Osteoblast (primary cell): ENCODE data around the gene NECTIN3. TPM values are rescaled to one million over a fixed set of nuclear protein-coding genes. Genes with fewer than 3 reads are reported as not detected.

ENCODE experiments used
- DNase-seq: peaks from one replicate; pipeline ENCODE4 v3.0.0; 2011; ENCODE audit warnings: low spot score, mixed read lengths; ENCODE audit not compliant: insufficient read length; ENCODE audit errors: missing footprints
- H2AFZ ChIP-seq: 2 replicates; pipeline ENCODE4 v1.6.0; 2011; ENCODE audit warnings: mild to moderate bottlenecking, low read length
- H3K27ac ChIP-seq: 2 replicates; pipeline ENCODE4 v1.5.1; 2011; ENCODE audit warnings: mild to moderate bottlenecking, low read depth, low read length, moderate library complexity
- H3K27me3 ChIP-seq: 2 replicates; pipeline ENCODE4 v1.6.0; 2012; ENCODE audit warnings: mild to moderate bottlenecking, control low read depth, inconsistent platforms, low read length, moderate library complexity; ENCODE audit not compliant: insufficient read depth
- H3K36me3 ChIP-seq: 2 replicates; pipeline ENCODE4 v1.5.1; 2011; ENCODE audit warnings: mild to moderate bottlenecking, low read length, control low read depth, moderate library complexity; ENCODE audit not compliant: insufficient read depth
- H3K4me1 ChIP-seq: 2 replicates; pipeline ENCODE4 v1.5.1; 2011; ENCODE audit warnings: mild to moderate bottlenecking, low read length, control low read depth, moderate library complexity; ENCODE audit not compliant: insufficient read depth
- H3K4me2 ChIP-seq: 2 replicates; pipeline ENCODE4 v1.6.0; 2011; ENCODE audit warnings: mild to moderate bottlenecking, low read length; ENCODE audit not compliant: insufficient read depth
- H3K4me3 ChIP-seq: fragments of 200-600 bp; sonication (generic); 3 replicates; pipeline ENCODE4 v1.5.1; 2012; ENCODE audit warnings: mild to moderate bottlenecking, low read length, inconsistent platforms; ENCODE audit not compliant: insufficient read depth
- H3K79me2 ChIP-seq: 2 replicates; pipeline ENCODE4 v1.6.0; 2012; ENCODE audit warnings: mild to moderate bottlenecking, low read length, control low read depth, inconsistent platforms; ENCODE audit not compliant: insufficient read depth
- H3K9me3 ChIP-seq: 2 replicates; pipeline ENCODE4 v1.5.1; 2011; ENCODE audit warnings: low read depth, low read length, control low read depth
- H4K20me1 ChIP-seq: 2 replicates; pipeline ENCODE4 v1.6.0; 2012; ENCODE audit warnings: mild to moderate bottlenecking, low read length, control low read depth; ENCODE audit not compliant: insufficient read depth
- CTCF ChIP-seq: IDR thresholded peaks from 2 replicates; pipeline ENCODE4 v1.5.1; 2011; ENCODE audit warnings: mild to moderate bottlenecking, low read depth, low read length, moderate library complexity; ENCODE audit errors: extremely low read depth
- total RNA-seq: library from RNA; depleted of rRNA; stranded (reverse); fragments of >200 nt; gene quantifications from 2 replicates; pipeline ENCODE4 v1.2.3, GENCODE V29; 2012

Gene NECTIN3
- total RNA-seq, 1 donor: 39.8 TPM

GRCh38 chr3:111215481-111215880 is 143.9 kb downstream of the NECTIN3 start:
- Histone ChIP-seq H2AFZ (no peak overlapping the region), H3K9me3 (no peaks in the 10 kb centered on the region), H3K4me3 (no peak overlapping the region), H3K4me1 (peaks cover 7% of the 10 kb centered on the region), H3K4me2 (no peak overlapping the region), H3K36me3 (no peaks in the 10 kb centered on the region), H3K79me2 (no peaks in the 10 kb centered on the region), H3K27ac (no peak overlapping the region), H3K27me3 (no peaks in the 10 kb centered on the region), H4K20me1 (no peaks in the 10 kb centered on the region)
- DNase-seq: no peak
- TF ChIP-seq CTCF: no peak

DNA sequence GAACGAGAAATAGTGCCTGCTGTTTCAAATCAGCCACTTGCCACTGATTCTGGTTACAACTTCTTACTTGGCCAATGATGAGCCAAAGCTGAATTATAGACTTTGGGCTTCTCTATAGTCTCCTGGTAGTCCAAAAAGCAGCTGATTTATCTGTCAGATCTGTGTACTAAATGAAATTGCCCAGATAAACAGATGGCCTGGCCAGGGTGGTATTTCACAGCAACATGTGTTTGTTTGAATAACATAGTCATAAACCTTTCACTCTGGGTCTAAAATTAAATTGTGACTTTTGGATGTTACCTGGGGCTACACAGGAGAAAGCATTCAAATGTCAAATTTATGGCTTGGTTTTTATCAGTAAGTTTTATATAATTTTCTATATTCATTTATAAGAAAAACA is 147.0 kb downstream of the NECTIN3 start:
- DNase-seq: no peak
- Histone ChIP-seq H4K20me1 (no peaks in the 10 kb centered on the region), H2AFZ (no peak overlapping the region), H3K4me2 (no peak overlapping the region), H3K79me2 (no peaks in the 10 kb centered on the region), H3K27me3 (no peaks in the 10 kb centered on the region), H3K4me3 (no peak overlapping the region), H3K27ac (no peak overlapping the region), H3K4me1 (no peaks in the 10 kb centered on the region), H3K36me3 (no peaks in the 10 kb centered on the region), H3K9me3 (no peaks in the 10 kb centered on the region)
- TF ChIP-seq CTCF: no peak

DNA sequence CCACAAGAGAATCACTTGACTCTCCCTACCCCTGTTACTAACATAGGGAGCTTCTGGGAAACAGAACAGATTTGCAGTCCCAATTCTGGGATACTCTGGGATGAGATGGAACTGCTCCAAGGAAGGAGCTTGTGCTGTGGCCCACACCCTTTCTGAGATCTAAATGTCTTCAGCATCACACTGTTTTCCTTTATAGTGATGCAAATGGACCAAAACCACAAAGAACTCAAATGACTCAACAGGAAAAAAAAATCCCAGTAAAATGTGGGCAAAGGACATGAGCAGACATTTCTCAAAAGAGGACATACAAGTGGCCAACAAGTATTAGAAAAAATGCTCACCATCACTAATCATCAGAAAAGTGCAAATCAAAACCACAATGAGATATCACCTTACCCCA is 155.6 kb downstream of the NECTIN3 start:
- Histone ChIP-seq H3K27ac (no peak overlapping the region), H3K4me2 (no peak overlapping the region), H3K4me1 (peaks cover 4% of the 10 kb centered on the region), H3K27me3 (no peaks in the 10 kb centered on the region), H3K36me3 (no peaks in the 10 kb centered on the region), H3K4me3 (no peak overlapping the region), H3K9me3 (no peaks in the 10 kb centered on the region), H2AFZ (no peak overlapping the region), H4K20me1 (no peaks in the 10 kb centered on the region), H3K79me2 (no peaks in the 10 kb centered on the region)
- peak; percentile 71 for DNase-seq
- no peak for TF ChIP-seq CTCF

GRCh38 chr3:111229301-111229700 is 157.7 kb downstream of the NECTIN3 start:
- no peak overlapping the region for H3K27ac ChIP-seq

More at GRCh38 chr3:111229301-111229700, 157.7 kb downstream of the NECTIN3 start:
- H3K36me3 ChIP-seq: no peaks in the 10 kb centered on the region
- no peak overlapping the region for H3K4me2 ChIP-seq
- no peak for DNase-seq
- no peaks in the 10 kb centered on the region for H3K9me3 ChIP-seq
- H3K79me2 ChIP-seq: no peaks in the 10 kb centered on the region
- H3K27me3 ChIP-seq: no peaks in the 10 kb centered on the region
- no peak overlapping the region for H2AFZ ChIP-seq
- H4K20me1 ChIP-seq: no peaks in the 10 kb centered on the region
- H3K4me3 ChIP-seq: no peak overlapping the region
- TF ChIP-seq CTCF: no peak
- H3K4me1 ChIP-seq: peaks cover 4% of the 10 kb centered on the region
